ENCODE data around the gene DYNLT4.
A peak's percentile ranks its signal among the peaks of the same experiment; 100 is the strongest.
"Not testable (repeated sequence)": the region's sequence is repeated elsewhere in the genome, so short reads cannot be mapped to it uniquely, and the experiment has no call there.

The DYNLT4 gene

GRCh38 chr1:44808938-44809917 lies 2.1 kb upstream of the DYNLT4 start:
- ATAC-seq (peak; percentile 50), DNase-seq (peak; percentile 87)

GRCh38 chr1:44808063-44808937 lies 1.1 kb upstream of the DYNLT4 start, which contains the start of gene BTBD19:
Gene BTBD19, plus strand, starts transcription at chr1:44808523. Its CDS starts 298 bp downstream, at chr1:44808821.
- DNase-seq (peak; percentile 88), ATAC-seq (peak; percentile 58)

- DNase-seq (peak; percentile 93), ATAC-seq (peak; percentile 63)
Observed at GRCh38 chr1:44807364-44808062, 362 bp upstream of the DYNLT4 start.

- DNase-seq (no peak), ATAC-seq (no peak)
Observed at GRCh38 chr1:44806025-44806703, 987 bp downstream of the DYNLT4 start.

GRCh38 chr1:44805311-44806024 lies 1.7 kb downstream of the DYNLT4 start:
- no peak for ATAC-seq

GRCh38 chr1:44803312-44804095 lies 3.6 kb downstream of the DYNLT4 start:
- no peak for DNase-seq
- ATAC-seq, result no peak

More at GRCh38 chr1:44805311-44806024, 1.7 kb downstream of the DYNLT4 start:
- no peak for DNase-seq

- no peak for DNase-seq
- no peak for ATAC-seq
Observed at GRCh38 chr1:44803062-44803311, 4.2 kb downstream of the DYNLT4 start.

- ATAC-seq (no peak), DNase-seq (no peak)
Observed at GRCh38 chr1:44802306-44803061, 4.7 kb downstream of the DYNLT4 start.

GRCh38 chr1:44801491-44802305 lies 5.5 kb downstream of the DYNLT4 start:
- ATAC-seq, result peak; percentile 7

GRCh38 chr1:44799770-44800584 lies 7.2 kb downstream of the DYNLT4 start, which contains the start of gene PLK3:
Gene PLK3, plus strand, starts transcription at chr1:44800377. Its CDS starts 87 bp downstream, at chr1:44800464.
- DNase-seq, result peak; percentile 99
- ATAC-seq, result peak; percentile 82

More at GRCh38 chr1:44801491-44802305, 5.5 kb downstream of the DYNLT4 start:
- DNase-seq, result peak; percentile 39

- no peak for ATAC-seq
- no peak for DNase-seq
Observed at GRCh38 chr1:44798481-44799365, 8.4 kb downstream of the DYNLT4 start.

GRCh38 chr1:44797886-44798285 lies 9.3 kb downstream of the DYNLT4 start:
- DNase-seq, ATAC-seq: not testable (repeated sequence)

- DNase-seq, result no peak
- ATAC-seq, result no peak
Observed at GRCh38 chr1:44792736-44793502, 14.2 kb downstream of the DYNLT4 start.

GRCh38 chr1:44790968-44791801 lies 16.0 kb downstream of the DYNLT4 start:
- DNase-seq (no peak), ATAC-seq (no peak)
